ENCODE data around the gene PLEK2. TPM values are rescaled to one million over a fixed set of nuclear protein-coding genes. Genes with fewer than 3 reads are reported as not detected.

PLEK2 gene
- total RNA-seq, 1 experiment from 2014 or later, result 46.0 TPM

GRCh38 chr14:67371247-67372148 lies 40.5 kb downstream of the PLEK2 start:
- Histone ChIP-seq H3F3A (ENCODE audit: insufficient read depth, low read depth) (peaks cover 33% of the 10 kb centered on the region; the same call in 1 of the 2 replicates), H3K4me3 (no peak overlapping the region), H3K4me1 (replicated peaks; ENCODE audit: insufficient read depth) (no peaks in the 10 kb centered on the region), H2AFZ (no peak overlapping the region), H3K4me2 (no peak overlapping the region), H4K20me1 (ENCODE audit: insufficient read depth) (peaks cover 67% of the 10 kb centered on the region), H3K36me3 (ENCODE audit: low read depth) (peaks cover 66% of the 10 kb centered on the region), H3K9me2 (ENCODE audit: insufficient read depth) (no peaks in the 10 kb centered on the region), H3K9me3 (ENCODE audit: insufficient read depth, low read depth) (no peaks in the 10 kb centered on the region), H3K79me2 (ENCODE audit: low read depth) (peaks cover 28% of the 10 kb centered on the region), H3K27ac (no peak overlapping the region), H3K27me3 (ENCODE audit: insufficient read depth, low read depth) (no peaks in the 10 kb centered on the region)
- DNase-seq, result no peak
- POLR2A ChIA-PET (ENCODE audit: unreplicated experiment), result no interaction called here
- intact Hi-C loops (cut with micrococcal nuclease; ENCODE audit: unreplicated experiment), result no loop called here
- no peak for TF ChIP-seq EZH2 (IDR thresholded peaks at IDR 0.05; ENCODE audit: low read depth)
- no TSS peak for BruUV-seq (replicated peaks)
- CTCF ChIA-PET, result no interaction called here

GRCh38 chr14:67370830-67371229 lies 41.1 kb downstream of the PLEK2 start:
- ChIA-PET POLR2A (ENCODE audit: unreplicated experiment) (no interaction called here), CTCF (no interaction called here)
- Histone ChIP-seq H2AFZ (no peak overlapping the region), H3K9me2 (ENCODE audit: insufficient read depth) (no peaks in the 10 kb centered on the region), H3K36me3 (ENCODE audit: low read depth) (peaks cover 66% of the 10 kb centered on the region), H3K4me3 (no peak overlapping the region), H3F3A (ENCODE audit: insufficient read depth, low read depth) (peaks cover 33% of the 10 kb centered on the region; the same call in 1 of the 2 replicates), H4K20me1 (ENCODE audit: insufficient read depth) (peaks cover 63% of the 10 kb centered on the region), H3K4me1 (replicated peaks; ENCODE audit: insufficient read depth) (no peaks in the 10 kb centered on the region), H3K27ac (no peak overlapping the region), H3K27me3 (ENCODE audit: insufficient read depth, low read depth) (no peaks in the 10 kb centered on the region), H3K9me3 (ENCODE audit: insufficient read depth, low read depth) (no peaks in the 10 kb centered on the region), H3K79me2 (ENCODE audit: low read depth) (peaks cover 30% of the 10 kb centered on the region), H3K4me2 (no peak overlapping the region)
- intact Hi-C loops (cut with micrococcal nuclease; ENCODE audit: unreplicated experiment), result no loop called here
- no TSS peak for BruUV-seq (replicated peaks)
- no peak for DNase-seq
- TF ChIP-seq EZH2 (IDR thresholded peaks at IDR 0.05; ENCODE audit: low read depth), result no peak
- TF ChIP-seq, protein P1, sequence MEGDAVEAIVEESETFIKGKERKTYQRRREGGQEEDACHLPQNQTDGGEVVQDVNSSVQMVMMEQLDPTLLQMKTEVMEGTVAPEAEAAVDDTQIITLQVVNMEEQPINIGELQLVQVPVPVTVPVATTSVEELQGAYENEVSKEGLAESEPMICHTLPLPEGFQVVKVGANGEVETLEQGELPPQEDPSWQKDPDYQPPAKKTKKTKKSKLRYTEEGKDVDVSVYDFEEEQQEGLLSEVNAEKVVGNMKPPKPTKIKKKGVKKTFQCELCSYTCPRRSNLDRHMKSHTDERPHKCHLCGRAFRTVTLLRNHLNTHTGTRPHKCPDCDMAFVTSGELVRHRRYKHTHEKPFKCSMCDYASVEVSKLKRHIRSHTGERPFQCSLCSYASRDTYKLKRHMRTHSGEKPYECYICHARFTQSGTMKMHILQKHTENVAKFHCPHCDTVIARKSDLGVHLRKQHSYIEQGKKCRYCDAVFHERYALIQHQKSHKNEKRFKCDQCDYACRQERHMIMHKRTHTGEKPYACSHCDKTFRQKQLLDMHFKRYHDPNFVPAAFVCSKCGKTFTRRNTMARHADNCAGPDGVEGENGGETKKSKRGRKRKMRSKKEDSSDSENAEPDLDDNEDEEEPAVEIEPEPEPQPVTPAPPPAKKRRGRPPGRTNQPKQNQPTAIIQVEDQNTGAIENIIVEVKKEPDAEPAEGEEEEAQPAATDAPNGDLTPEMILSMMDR (conservative IDR thresholded peaks at IDR 0.05), result no peak

DNA sequence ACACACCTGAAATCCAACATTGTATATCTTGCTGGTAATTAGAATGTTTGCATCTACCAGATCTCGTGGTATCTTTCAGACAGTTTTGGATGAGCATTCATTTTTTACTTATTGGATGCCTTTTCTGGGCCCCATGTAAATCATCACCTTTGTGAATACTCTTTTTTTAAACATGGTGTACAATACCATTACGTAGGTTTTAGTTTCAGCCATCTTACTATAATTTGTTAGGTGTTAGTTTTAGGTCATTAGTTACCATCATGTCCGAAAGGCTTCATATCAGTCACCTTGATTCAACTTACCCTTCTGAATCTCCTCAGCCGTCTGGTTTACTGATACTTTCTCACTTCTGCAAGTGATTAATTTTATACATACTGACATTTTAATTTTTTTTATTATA lies 46.5 kb downstream of the PLEK2 start:
- intact Hi-C loops (cut with micrococcal nuclease; ENCODE audit: unreplicated experiment), result no loop called here
- no peak overlapping the region for H2AFZ ChIP-seq
- no peak for TF ChIP-seq EZH2 (IDR thresholded peaks at IDR 0.05; ENCODE audit: low read depth)
- TF ChIP-seq, protein P1 (conservative IDR thresholded peaks at IDR 0.05), result no peak
- H3K9me3 ChIP-seq (ENCODE audit: insufficient read depth, low read depth), result no peaks in the 10 kb centered on the region
- BruUV-seq (replicated peaks), result no TSS peak
- no peaks in the 10 kb centered on the region for H3K9me2 ChIP-seq (ENCODE audit: insufficient read depth)
- CTCF ChIA-PET, result no interaction called here
- H3K27ac ChIP-seq, result no peak overlapping the region
- DNase-seq, result no peak
- no peak overlapping the region for H3K4me2 ChIP-seq
- H3K4me1 ChIP-seq (replicated peaks; ENCODE audit: insufficient read depth), result peaks cover 22% of the 10 kb centered on the region
- peaks cover 11% of the 10 kb centered on the region; the same call in 1 of the 2 replicates for H3F3A ChIP-seq (ENCODE audit: insufficient read depth, low read depth)
- peaks cover 67% of the 10 kb centered on the region for H3K79me2 ChIP-seq (ENCODE audit: low read depth)
- H3K27me3 ChIP-seq (ENCODE audit: insufficient read depth, low read depth), result no peaks in the 10 kb centered on the region
- peaks cover 57% of the 10 kb centered on the region for H4K20me1 ChIP-seq (ENCODE audit: insufficient read depth)
- no peak overlapping the region for H3K4me3 ChIP-seq
- POLR2A ChIA-PET (ENCODE audit: unreplicated experiment), result no interaction called here
- H3K36me3 ChIP-seq (ENCODE audit: low read depth), result peaks cover 53% of the 10 kb centered on the region
